ENCODE measurements around the gene PDE7B.

PDE7B gene

GRCh38 chr6:136225496-136225895, 374.0 kb downstream of the PDE7B start:
- in situ Hi-C loops (cut with MboI; ENCODE audit: low sequenced_read_pairs) = no loop called here

- in situ Hi-C loops (cut with MboI; ENCODE audit: low sequenced_read_pairs) = no loop called here
These were observed 374.6 kb downstream of the PDE7B start for GRCh38 chr6:136226027-136226673.

GRCh38 chr6:136226674-136227377, 375.3 kb downstream of the PDE7B start:
- in situ Hi-C loops (cut with MboI; ENCODE audit: low sequenced_read_pairs) = no loop called here

DNA sequence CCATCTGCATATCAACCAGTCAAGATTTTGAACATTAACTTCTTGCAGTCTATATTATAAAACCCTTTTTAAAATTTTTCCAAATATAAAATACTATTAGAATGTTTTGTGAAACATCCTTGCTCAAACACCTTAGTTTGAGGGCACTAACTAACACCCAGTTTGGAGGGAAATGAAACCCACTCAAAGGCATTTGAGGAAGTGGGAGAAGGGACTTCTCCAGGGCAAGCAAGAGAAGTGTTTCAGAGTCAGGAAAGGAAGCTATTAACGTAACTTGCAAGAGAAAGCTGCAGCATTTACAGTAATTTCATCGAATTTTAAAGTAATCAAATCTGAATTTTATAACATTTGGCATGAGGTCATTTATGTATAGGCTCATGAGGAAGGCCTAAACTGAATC, 377.3 kb downstream of the PDE7B start:
- in situ Hi-C loops (cut with MboI; ENCODE audit: low sequenced_read_pairs) = no loop called here

GRCh38 chr6:136230219-136230853, 378.8 kb downstream of the PDE7B start:
- in situ Hi-C loops (cut with MboI; ENCODE audit: low sequenced_read_pairs) = no loop called here

GRCh38 chr6:136232701-136233100, 381.2 kb downstream of the PDE7B start:
- in situ Hi-C loops (cut with MboI; ENCODE audit: low sequenced_read_pairs) = no loop called here

DNA sequence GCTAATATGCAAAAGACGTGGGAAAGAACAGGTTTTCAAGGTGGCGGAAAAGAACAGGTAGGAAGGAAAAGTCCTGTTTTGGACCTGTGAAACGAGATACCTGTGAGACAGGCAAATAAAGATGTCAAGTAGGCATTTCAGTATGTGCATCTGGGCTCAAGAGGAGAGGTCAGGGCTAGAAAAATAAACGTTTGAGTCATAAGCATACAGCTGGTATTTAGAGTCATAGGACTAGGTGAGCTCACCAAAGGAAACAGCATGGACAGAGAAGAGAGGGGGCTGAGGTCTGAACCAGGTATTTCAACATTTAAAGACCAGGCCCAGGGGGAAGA, 383.7 kb downstream of the PDE7B start:
- in situ Hi-C loops (cut with MboI; ENCODE audit: low sequenced_read_pairs) = no loop called here

GRCh38 chr6:136236466-136237293, 385.2 kb downstream of the PDE7B start:
- in situ Hi-C loops (cut with MboI; ENCODE audit: low sequenced_read_pairs) = no loop called here

- in situ Hi-C loops (cut with MboI; ENCODE audit: low sequenced_read_pairs) = no loop called here
These were observed 392.6 kb downstream of the PDE7B start for GRCh38 chr6:136244061-136244616.

All from hTERT RPE-1 (cell line).